OCI-LY1 (cell line): ENCODE data around the gene MYG1.

Source experiments
- H2AFZ ChIP-seq: fragments of 200-600 bp; sonication (generic), shearing (Covaris generic); 2 replicates; pipeline ENCODE4 v1.6.0; 2014; ENCODE audit warnings: antibody characterized with exemption, mild to moderate bottlenecking, low read length
- H3F3A ChIP-seq: fragments of 200-600 bp; sonication (generic), shearing (Covaris generic); 2 replicates; pipeline ENCODE4 v1.6.0; 2014; ENCODE audit warnings: mild to moderate bottlenecking, antibody characterized with exemption, low read length, moderate library complexity; ENCODE audit not compliant: insufficient read depth
- H3K27ac ChIP-seq: fragments of 200-600 bp; sonication (generic); 2 replicates; pipeline ENCODE4 v1.5.1; 2014; ENCODE audit warnings: low read length, mixed run types, mild to moderate bottlenecking, low read depth; ENCODE audit not compliant: poor library complexity, severe bottlenecking
- H3K27me3 ChIP-seq: fragments of 200-600 bp; sonication (generic); 2 replicates; pipeline ENCODE4 v1.6.0; 2014; ENCODE audit warnings: antibody characterized with exemption, mild to moderate bottlenecking, low read length, moderate library complexity; ENCODE audit not compliant: insufficient read depth
- H3K36me3 ChIP-seq: fragments of 200-600 bp; sonication (generic); 2 replicates; pipeline ENCODE4 v1.6.1; 2014; ENCODE audit warnings: mild to moderate bottlenecking, antibody characterized with exemption, low read length, moderate library complexity, mixed read lengths; ENCODE audit not compliant: insufficient read depth
- H3K4me1 ChIP-seq: fragments of 200-600 bp; sonication (generic); 2 replicates; pipeline ENCODE4 v1.5.1; 2014; ENCODE audit warnings: mild to moderate bottlenecking, low read length, moderate library complexity; ENCODE audit not compliant: insufficient read depth, severe bottlenecking
- H3K4me2 ChIP-seq: fragments of 200-600 bp; sonication (generic), shearing (Covaris generic); 2 replicates; pipeline ENCODE4 v1.6.1; 2014; ENCODE audit warnings: low read length
- H3K4me3 ChIP-seq: fragments of 200-600 bp; sonication (generic); 2 replicates; pipeline ENCODE4 v1.5.1; 2014; ENCODE audit warnings: low read length, low read depth, mild to moderate bottlenecking, mixed read lengths; ENCODE audit not compliant: poor library complexity, severe bottlenecking
- H3K79me2 ChIP-seq: fragments of 200-600 bp; shearing (Covaris generic); 2 replicates; pipeline ENCODE4 v1.6.1; 2016; ENCODE audit warnings: mixed run types, low read length, mixed read lengths; ENCODE audit not compliant: insufficient read depth
- H3K9ac ChIP-seq: fragments of 200-600 bp; sonication (generic), shearing (Covaris generic); 2 replicates; pipeline ENCODE4 v1.6.1; 2014; ENCODE audit warnings: mild to moderate bottlenecking, low read length, mixed read lengths
- H3K9me2 ChIP-seq: fragments of 200-600 bp; sonication (generic), shearing (Covaris generic); 2 replicates; pipeline ENCODE4 v1.6.1; 2014; ENCODE audit warnings: low read depth, mild to moderate bottlenecking, low read length, mixed read lengths
- H3K9me3 ChIP-seq: fragments of 200-600 bp; shearing (Covaris generic); 2 replicates; pipeline ENCODE4 v1.6.1; 2014; ENCODE audit warnings: low read length, mixed read lengths
- H4K20me1 ChIP-seq: fragments of 200-600 bp; sonication (generic), shearing (Covaris generic); 2 replicates; pipeline ENCODE4 v1.6.0; 2016; ENCODE audit warnings: mild to moderate bottlenecking, low read length; ENCODE audit not compliant: insufficient read depth
- CTCF ChIP-seq: fragments of 200-600 bp; sonication (generic), shearing (Covaris generic); IDR thresholded peaks from 2 replicates; pipeline ENCODE4 v1.5.1; 2017; ENCODE audit warnings: mild to moderate bottlenecking, antibody characterized with exemption, low read length, moderate library complexity, mixed read lengths
- EZH2 ChIP-seq: fragments of 200-600 bp; sonication (generic), shearing (Covaris generic); IDR thresholded peaks from 2 replicates; pipeline ENCODE4 v1.8.0; 2017; ENCODE audit warnings: borderline replicate concordance, mixed run types, mild to moderate bottlenecking, antibody characterized with exemption, low read length, moderate library complexity, mixed read lengths

The MYG1 gene

DNA sequence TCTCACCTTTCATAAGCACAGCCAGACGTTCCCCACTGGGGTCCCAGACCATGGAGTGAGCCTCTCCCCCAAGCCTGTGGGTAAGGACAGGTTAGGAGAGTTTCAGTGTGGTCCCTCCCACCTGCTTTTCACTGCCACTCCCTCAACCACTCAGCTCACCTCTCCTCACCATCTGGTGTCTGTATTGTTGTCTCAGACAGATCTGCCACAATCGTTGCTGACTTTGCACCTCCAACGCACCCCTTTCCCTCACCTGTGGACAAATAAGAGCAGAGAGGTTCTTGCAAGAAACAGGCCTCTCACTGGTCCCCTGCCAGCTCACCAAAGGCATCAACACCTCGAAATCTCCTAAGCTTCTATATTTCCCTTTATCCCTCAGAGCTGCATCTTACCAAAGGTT is 8.8 kb downstream of the MYG1 start:
- no peak overlapping the region for H3K4me2 ChIP-seq
- no peak overlapping the region for H3K27ac ChIP-seq
- peaks cover 43% of the 10 kb centered on the region for H3K36me3 ChIP-seq
- H3K27me3 ChIP-seq = no peaks in the 10 kb centered on the region
- H3K9ac ChIP-seq = no peak overlapping the region
- no peak overlapping the region for H2AFZ ChIP-seq
- no peak overlapping the region for H3K4me3 ChIP-seq
- no peaks in the 10 kb centered on the region for H3K9me2 ChIP-seq
- H3K9me3 ChIP-seq = no peaks in the 10 kb centered on the region
- no peak for TF ChIP-seq EZH2
- no peak for TF ChIP-seq CTCF
- H4K20me1 ChIP-seq = no peaks in the 10 kb centered on the region
- H3F3A ChIP-seq = no peaks in the 10 kb centered on the region
- no peaks in the 10 kb centered on the region for H3K79me2 ChIP-seq
- H3K4me1 ChIP-seq = no peaks in the 10 kb centered on the region

GRCh38 chr12:53313996-53314395 is 14.5 kb downstream of the MYG1 start:
- Histone ChIP-seq H3F3A (no peaks in the 10 kb centered on the region), H3K36me3 (peaks cover 40% of the 10 kb centered on the region), H3K9ac (no peak overlapping the region), H3K9me3 (no peaks in the 10 kb centered on the region), H4K20me1 (no peaks in the 10 kb centered on the region), H3K27ac (no peak overlapping the region), H3K4me2 (no peak overlapping the region), H2AFZ (no peak overlapping the region), H3K9me2 (no peaks in the 10 kb centered on the region), H3K79me2 (no peaks in the 10 kb centered on the region), H3K4me3 (no peak overlapping the region), H3K27me3 (no peaks in the 10 kb centered on the region), H3K4me1 (no peaks in the 10 kb centered on the region)
- TF ChIP-seq CTCF (no peak), EZH2 (no peak)

DNA sequence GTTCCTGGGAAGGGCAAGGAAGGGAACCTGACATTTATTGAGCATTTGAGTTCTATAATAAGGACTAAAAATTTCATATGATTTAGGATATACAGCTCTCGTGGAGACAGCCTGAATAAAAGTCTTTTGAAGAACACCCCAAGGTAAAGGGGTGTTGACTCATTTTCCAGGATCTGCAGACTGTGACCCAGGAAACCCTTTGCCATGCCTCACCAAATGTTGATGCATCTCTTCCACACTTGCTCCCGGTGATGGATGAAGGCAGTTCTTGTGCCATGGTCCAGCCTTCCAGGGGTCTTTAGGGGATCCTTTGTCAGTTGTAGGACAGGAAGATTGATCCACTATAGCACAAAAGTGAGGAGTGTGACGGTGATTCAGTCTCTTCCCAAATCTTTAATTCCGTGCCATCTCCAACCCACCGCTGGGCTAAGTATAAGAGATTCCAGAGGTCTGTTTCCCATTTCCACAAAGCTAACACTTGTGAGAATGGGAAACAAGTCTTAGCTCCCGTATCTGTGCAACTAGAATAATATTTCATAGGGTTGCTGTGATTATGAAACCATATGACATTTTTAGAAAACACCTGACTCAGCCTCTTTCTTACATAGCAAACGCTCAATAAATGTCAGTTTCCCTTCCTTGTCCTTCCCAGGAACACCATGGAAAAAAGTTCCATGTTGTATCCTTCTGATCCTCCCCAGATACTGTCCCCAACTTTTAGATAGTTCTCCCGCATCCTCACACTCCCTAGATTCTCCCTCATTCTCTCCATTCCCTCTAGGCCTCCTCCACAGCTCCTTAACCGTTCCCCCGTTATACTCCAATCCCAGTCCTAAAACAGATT is 21.1 kb downstream of the MYG1 start:
- Histone ChIP-seq H3K4me1 (peaks cover 38% of the 10 kb centered on the region), H4K20me1 (no peaks in the 10 kb centered on the region), H3K36me3 (peaks cover 30% of the 10 kb centered on the region), H3F3A (no peaks in the 10 kb centered on the region; the same call in 1 of the 2 replicates), H3K9ac (peak overlapping the region; percentile 91), H3K27me3 (no peaks in the 10 kb centered on the region), H2AFZ (no peak overlapping the region), H3K9me2 (no peaks in the 10 kb centered on the region), H3K4me3 (peak overlapping the region; percentile 83), H3K27ac (peak overlapping the region; percentile 94), H3K79me2 (no peaks in the 10 kb centered on the region), H3K4me2 (peak overlapping the region; percentile 79), H3K9me3 (no peaks in the 10 kb centered on the region)
- TF ChIP-seq CTCF (no peak), EZH2 (no peak)
